HEK293T (cell line): ENCODE measurements around the gene GOLT1B.

ENCODE experiments used
- BHLHE40 ChIP-seq: fragments of 450-650 bp; IDR thresholded peaks from 2 replicates; pipeline ENCODE4 v1.6.1; 2016; ENCODE audit warnings: mild to moderate bottlenecking, moderate library complexity, borderline replicate concordance
- FOXA1 ChIP-seq: fragments of 450-650 bp; IDR thresholded peaks from 2 replicates; pipeline ENCODE4 v1.6.1; 2016; ENCODE audit warnings: mild to moderate bottlenecking
- FOXM1 ChIP-seq: fragments of 450-650 bp; IDR thresholded peaks from 2 replicates; pipeline ENCODE4 v1.6.1; 2017; ENCODE audit warnings: mild to moderate bottlenecking, borderline replicate concordance
- HDGF ChIP-seq: fragments of 450-650 bp; IDR thresholded peaks from 2 replicates; pipeline ENCODE4 v1.6.1; 2017; ENCODE audit warnings: antibody characterized with exemption, borderline replicate concordance
- SP1 ChIP-seq: fragments of 450-650 bp; IDR thresholded peaks from 2 replicates; pipeline ENCODE4 v1.6.1; 2017
- TF ChIP-seq, protein P1 (sequence below): fragments of 450-650 bp; IDR thresholded peaks from 2 replicates; pipeline ENCODE4 v1.6.1; 2016

- TF ChIP-seq FOXM1 (no peak), BHLHE40 (no peak), SP1 (no peak), FOXA1 (no peak), HDGF (no peak)
- TF ChIP-seq, protein P1, sequence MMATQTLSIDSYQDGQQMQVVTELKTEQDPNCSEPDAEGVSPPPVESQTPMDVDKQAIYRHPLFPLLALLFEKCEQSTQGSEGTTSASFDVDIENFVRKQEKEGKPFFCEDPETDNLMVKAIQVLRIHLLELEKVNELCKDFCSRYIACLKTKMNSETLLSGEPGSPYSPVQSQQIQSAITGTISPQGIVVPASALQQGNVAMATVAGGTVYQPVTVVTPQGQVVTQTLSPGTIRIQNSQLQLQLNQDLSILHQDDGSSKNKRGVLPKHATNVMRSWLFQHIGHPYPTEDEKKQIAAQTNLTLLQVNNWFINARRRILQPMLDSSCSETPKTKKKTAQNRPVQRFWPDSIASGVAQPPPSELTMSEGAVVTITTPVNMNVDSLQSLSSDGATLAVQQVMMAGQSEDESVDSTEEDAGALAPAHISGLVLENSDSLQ: no peak
These were observed 40.2 kb downstream of the GOLT1B start for GRCh38 chr12:21541773-21542172.
